ENCODE results near the gene SAG.

- TF ChIP-seq CTCF (IDR thresholded peaks at IDR 0.05): no peak
- peak in 1 of 3 donors; percentile 14 for TF ChIP-seq POLR2AphosphoS5 (IDR thresholded peaks at IDR 0.05)
- TF ChIP-seq EP300 (IDR thresholded peaks at IDR 0.05): no peak
- no peak for TF ChIP-seq POLR2A (IDR thresholded peaks at IDR 0.05)
These were observed 65.2 kb downstream of the SAG start for GRCh38 chr2:233372855-233373254.

Data from stomach (tissue), 4 donors.